ENCODE results near the gene C4orf50.

DNA sequence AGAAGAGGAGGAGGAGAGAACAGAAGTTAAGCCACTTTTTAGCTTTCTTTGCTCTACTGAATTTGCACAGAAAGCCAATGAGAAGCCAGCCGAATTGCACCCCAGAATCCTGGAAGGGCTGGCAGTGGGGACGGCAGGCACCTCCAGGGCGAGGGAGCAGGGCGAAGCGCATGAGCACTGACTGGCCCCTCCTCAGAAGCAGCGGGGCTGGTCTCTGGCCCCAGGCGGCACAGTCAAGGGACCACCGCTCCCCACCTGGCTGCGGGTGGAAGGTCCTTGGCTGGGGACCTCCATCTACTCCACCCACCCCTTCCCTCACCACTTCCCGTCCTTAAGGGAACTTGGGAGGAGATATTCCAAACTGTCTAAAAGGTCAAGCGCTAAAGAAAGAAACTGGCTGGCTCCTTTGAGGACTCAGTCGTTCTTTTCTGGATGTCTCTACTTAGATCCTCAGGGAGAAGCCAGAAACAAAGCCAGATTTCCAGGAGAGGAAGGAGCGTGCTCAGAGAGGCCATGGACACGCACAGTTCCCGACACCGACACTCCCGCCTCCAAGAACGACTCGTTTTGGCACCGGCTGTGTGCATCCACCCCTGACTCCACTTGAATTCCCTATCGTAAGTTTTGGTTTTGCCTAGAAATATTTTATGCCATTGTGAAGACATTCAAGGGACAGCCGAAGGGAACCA is 65.8 kb downstream of the C4orf50 start:
- TF ChIP-seq, protein P1, sequence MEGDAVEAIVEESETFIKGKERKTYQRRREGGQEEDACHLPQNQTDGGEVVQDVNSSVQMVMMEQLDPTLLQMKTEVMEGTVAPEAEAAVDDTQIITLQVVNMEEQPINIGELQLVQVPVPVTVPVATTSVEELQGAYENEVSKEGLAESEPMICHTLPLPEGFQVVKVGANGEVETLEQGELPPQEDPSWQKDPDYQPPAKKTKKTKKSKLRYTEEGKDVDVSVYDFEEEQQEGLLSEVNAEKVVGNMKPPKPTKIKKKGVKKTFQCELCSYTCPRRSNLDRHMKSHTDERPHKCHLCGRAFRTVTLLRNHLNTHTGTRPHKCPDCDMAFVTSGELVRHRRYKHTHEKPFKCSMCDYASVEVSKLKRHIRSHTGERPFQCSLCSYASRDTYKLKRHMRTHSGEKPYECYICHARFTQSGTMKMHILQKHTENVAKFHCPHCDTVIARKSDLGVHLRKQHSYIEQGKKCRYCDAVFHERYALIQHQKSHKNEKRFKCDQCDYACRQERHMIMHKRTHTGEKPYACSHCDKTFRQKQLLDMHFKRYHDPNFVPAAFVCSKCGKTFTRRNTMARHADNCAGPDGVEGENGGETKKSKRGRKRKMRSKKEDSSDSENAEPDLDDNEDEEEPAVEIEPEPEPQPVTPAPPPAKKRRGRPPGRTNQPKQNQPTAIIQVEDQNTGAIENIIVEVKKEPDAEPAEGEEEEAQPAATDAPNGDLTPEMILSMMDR (IDR thresholded peaks at IDR 0.05) = no peak
- TF ChIP-seq POLR2A (IDR thresholded peaks at IDR 0.05) = no peak
- TF ChIP-seq EP300 (IDR thresholded peaks at IDR 0.05) = no peak

Data from tibial nerve (tissue), 4 donors.